HG02870 (cell line): Measurements from ENCODE around the gene COL18A1.

ENCODE experiments used
- ATAC-seq: cut with Tn5 transposase; IDR thresholded peaks from one replicate; pipeline ENCODE4 v1.9.1; 2021; ENCODE audit warnings: mild to moderate bottlenecking, moderate library complexity; ENCODE audit not compliant: unreplicated experiment

COL18A1 gene

DNA sequence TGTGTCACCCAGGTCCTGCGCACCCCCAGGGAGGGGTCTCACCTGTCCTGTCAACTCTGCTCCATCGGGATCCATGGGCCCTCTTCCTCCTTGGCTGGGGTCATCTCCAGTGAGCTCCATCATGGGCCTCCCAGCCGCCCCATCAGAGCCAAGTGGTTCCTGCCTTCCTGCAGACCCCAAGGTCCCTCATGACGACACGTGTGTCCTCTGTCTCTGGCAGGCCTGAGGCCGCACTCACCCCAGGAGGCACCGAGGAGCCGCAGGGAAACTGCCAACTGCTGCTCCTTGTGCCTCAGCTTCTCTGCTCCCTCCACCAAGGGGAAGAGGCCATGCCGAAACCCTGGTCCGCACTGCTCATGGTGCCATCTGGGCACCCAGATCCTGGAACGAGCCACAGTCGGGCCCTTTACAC lies 46.8 kb downstream of the COL18A1 start:
- no peak for ATAC-seq

DNA sequence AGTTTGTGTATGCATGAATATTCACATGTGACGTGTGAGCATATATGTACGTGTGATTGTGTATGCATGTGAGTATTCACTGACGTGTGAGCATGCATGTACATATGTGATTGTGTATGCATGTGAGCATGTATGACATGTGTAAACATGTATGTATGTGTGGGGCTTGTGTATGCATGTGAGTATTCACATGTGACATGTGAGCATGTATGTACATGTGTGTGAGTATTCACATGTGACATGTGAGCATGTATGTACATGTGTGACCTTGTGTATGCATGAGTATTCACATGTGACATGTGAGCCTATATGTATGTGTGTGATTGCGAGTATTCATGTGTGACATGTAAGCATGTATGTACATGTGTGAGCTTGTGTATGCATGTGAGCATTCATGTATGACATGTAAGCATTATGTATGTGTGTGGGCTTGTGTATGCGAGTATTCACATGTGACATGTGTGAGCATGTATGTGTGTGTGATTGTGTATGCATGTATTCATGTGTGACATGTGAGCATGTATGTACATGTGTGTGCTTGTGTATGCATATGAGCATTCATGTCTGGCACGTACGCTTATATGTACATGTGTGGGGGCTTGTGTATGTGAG lies 47.8 kb downstream of the COL18A1 start:
- no peak for ATAC-seq

- ATAC-seq: no peak
Observed at GRCh38 chr21:45453308-45453950, 48.5 kb downstream of the COL18A1 start.

DNA sequence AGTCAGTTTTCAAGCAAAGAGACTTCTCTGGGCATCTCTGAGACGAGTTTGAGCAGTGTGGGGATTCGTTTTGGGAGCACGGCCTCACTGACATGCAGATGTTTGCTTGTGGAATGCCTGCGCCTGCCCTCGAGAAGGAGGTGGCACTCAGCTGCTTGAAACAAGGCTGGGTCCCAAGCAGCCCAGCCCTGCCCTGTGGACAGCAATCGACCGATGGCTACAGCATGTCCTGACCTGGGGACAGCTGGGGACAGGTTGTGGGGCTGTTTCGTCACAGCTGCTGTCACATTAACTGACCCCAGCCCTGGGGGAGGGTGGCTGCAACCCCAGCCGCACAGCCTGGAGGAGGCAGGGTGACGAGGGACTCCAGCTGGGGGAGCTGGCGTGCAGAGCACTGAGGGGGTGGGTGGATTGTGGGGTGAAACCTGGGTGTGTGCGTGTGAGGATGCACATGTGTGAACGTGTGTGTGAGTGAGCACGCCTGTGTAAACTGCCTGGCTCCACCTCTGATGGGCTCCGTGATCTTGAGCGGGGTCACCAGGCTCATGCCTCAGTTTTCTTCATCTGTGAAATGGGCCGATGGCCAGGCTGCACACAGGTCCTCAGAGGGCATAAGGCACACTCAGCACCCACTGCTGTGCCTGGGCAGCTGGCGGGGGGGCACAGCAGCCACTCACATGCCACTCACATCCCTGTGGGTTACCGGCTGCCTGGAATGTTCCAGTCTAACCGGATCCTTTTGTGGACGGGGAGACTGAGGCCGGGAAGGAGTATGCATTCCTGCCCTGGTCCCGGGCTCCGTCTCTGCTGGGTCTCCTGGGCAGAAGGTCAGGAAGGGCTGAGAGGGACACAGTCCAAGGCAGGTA lies 49.3 kb downstream of the COL18A1 start:
- no peak for ATAC-seq

GRCh38 chr21:45454926-45455673 lies 50.1 kb downstream of the COL18A1 start:
- no peak for ATAC-seq

DNA sequence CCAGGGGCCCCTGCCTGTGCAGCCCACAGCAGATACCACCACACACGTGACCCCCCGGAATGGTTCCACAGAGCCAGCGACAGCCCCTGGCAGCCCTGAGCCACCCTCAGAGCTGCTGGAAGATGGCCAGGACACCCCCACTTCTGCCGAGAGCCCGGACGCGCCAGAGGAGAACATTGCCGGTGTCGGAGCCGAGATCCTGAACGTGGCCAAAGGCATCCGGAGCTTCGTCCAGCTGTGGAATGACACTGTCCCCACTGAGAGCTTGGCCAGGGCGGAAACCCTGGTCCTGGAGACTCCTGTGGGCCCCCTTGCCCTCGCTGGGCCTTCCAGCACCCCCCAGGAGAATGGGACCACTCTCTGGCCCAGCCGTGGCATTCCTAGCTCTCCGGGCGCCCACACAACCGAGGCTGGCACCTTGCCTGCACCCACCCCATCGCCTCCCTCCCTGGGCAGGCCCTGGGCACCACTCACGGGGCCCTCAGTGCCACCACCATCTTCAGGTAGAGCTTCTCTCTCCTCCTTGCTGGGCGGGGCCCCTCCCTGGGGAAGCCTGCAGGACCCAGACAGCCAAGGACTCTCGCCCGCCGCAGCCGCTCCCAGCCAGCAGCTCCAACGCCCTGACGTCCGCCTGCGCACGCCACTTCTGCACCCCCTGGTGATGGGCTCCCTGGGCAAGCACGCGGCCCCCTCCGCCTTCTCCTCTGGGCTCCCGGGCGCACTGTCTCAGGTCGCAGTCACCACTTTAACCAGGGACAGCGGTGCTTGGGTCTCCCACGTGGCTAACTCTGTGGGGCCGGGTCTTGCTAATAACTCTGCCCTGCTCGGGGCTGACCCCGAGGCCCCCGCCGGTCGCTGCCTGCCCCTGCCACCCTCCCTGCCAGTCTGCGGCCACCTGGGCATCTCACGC lies 51.0 kb downstream of the COL18A1 start:
- ATAC-seq: no peak

DNA sequence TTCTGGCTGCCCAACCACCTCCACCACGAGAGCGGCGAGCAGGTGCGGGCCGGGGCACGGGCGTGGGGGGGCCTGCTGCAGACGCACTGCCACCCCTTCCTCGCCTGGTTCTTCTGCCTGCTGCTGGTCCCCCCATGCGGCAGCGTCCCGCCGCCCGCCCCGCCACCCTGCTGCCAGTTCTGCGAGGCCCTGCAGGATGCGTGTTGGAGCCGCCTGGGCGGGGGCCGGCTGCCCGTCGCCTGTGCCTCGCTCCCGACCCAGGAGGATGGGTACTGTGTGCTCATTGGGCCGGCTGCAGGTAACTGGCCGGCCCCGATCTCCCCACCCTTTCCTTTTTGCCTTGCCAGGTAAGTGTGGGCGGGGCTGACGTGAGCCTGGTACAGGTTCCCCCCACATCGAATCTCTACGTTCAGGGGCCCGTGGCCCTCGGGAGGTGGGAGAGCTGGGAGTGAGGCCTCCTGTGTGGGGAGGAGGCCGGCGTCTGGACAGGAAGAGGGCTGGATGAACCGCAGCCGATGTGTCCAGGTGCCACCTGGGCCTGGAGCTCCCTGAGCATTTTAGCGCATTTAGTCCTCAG lies 51.7 kb downstream of the COL18A1 start:
- no peak for ATAC-seq

DNA sequence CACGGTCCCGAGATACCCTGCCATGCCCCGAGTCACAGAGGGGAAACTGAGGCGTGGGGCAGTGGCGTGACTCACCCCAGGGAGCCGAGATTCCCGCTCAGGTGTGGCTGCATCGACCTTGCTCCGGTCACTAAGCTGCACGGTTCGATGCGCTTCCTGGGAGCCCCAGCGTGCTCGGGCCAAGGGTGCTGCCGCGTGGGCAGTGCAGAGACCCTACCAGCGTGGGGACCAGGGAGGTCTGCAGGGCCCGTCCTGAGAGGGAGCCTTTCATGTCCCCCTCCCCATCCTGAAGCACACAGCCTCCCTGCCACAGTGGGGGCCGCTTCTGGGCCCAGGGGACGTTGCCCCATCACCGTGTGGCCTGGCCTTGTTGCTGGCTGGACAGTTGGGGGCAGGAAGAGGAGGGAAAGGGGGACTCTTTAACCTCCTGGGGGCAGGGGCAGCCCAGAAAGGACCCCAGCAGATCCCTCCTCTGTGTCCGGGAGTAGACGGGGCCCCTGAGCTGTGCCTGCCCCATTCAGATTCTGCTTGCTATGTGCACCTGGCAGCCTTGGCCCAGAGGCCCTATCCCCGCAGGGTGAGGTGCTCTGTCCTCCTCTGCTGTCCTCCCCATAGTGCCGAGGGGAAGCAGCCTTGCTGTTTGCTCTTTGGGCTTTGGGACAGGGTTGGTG lies 52.3 kb downstream of the COL18A1 start:
- ATAC-seq: no peak

GRCh38 chr21:45457832-45458172 lies 52.8 kb downstream of the COL18A1 start:
- no peak for ATAC-seq

- ATAC-seq: no peak
Observed at GRCh38 chr21:45458281-45459170, 53.6 kb downstream of the COL18A1 start.

GRCh38 chr21:45459171-45460010 lies 54.4 kb downstream of the COL18A1 start:
- ATAC-seq: no peak

DNA sequence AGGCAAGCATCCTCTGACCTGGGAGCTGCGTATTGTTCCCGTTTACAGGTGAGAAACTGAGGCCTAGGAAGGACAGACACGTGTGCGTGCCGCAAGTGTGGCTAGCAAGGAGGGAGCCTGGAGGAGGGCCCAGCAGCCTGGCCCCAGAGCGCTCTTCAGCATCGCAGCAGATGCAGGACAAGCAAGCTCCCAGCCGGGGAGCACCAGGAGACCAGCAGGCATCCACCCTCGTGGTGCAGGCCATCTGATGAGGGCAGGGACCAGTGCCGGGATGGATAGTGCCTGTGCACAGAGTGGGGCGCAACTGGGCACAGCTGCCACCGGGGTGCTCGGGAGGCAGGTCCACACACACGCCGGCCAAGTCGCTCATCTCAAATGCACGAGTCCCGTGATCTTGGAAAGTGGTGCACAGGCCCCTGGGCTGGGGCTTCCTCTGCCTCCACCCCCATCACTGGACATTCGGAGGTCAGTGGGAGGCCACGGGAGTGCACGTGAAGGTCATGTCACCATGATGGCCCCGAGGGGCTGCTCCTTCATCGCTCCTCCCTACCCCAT lies 55.1 kb downstream of the COL18A1 start:
- ATAC-seq: no peak

- no peak for ATAC-seq
Observed at GRCh38 chr21:45460611-45461368, 55.8 kb downstream of the COL18A1 start.

DNA sequence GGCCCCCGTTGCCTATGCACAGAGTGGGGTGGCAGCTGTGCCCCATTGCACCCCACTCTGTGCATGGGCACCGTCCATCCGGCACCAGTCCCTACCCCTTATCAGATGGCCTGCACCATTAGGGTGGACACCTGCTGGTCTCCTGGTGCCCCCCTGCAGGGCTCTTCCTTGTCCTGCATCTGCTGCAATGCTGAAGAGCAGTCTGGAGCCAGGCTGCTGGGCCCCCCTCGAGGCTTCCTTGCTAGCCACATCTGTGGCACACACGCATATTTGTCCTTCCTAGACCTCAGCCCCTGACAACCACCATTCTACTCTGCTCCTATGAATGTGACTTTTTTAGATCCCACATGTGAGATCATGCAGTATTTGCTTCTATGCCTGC lies 56.4 kb downstream of the COL18A1 start:
- no peak for ATAC-seq

- ATAC-seq: no peak
Observed at GRCh38 chr21:45461806-45462341, 56.9 kb downstream of the COL18A1 start.

DNA sequence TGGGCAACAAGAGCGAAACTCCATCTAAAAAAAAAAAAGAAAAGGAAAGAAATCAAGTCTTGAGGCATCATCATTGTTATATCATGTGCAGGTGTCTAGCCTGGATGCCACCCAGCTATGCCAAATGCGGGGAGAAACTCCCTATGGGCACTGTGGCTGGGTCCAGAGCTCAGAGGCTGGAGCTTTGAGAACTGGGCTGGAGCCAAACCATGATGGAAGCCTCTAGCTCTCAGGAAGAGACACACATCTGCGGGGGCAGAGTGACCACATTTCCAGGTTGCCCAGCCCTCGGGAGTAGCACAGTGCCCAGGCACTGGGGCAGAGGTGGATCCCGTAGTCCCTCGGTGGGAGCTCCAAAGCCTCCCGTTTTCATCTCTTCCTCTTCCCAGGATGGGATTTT lies 58.9 kb downstream of the COL18A1 start:
- no peak for ATAC-seq
